Epithelial cell of proximal tubule (primary cell): ENCODE measurements around the gene CARD11. TPM values are rescaled to one million over a fixed set of nuclear protein-coding genes. Genes with fewer than 3 reads are reported as not detected.

Experiments used
- DNase-seq: peaks from one replicate; pipeline ENCODE4 v3.0.0-alpha.2; 2011; ENCODE audit warnings: low read depth
- H3K4me3 ChIP-seq: 2 replicates; pipeline ENCODE4 v1.5.1; 2011; ENCODE audit warnings: low read depth, mild to moderate bottlenecking, low read length
- CTCF ChIP-seq: conservative IDR thresholded peaks from 2 replicates; pipeline ENCODE4 v1.5.1; 2012; ENCODE audit warnings: low read depth, mild to moderate bottlenecking, low read length
- total RNA-seq: library from RNA; depleted of rRNA; stranded (reverse); fragments of >200 nt; gene quantifications from 2 replicates; pipeline ENCODE4 v1.2.3, GENCODE V29; 2015

Gene CARD11
- total RNA-seq, 1 donor from 2014 or later: 18.7 TPM

GRCh38 chr7:3074459-3074821 is 30.8 kb upstream of the CARD11 start:
- H3K4me3 ChIP-seq: no peak overlapping the region
- TF ChIP-seq CTCF: no peak
- DNase-seq: no peak

- no peak overlapping the region for H3K4me3 ChIP-seq
- TF ChIP-seq CTCF: no peak
- DNase-seq: no peak
Measured at GRCh38 chr7:3073763-3074458, 30.2 kb upstream of the CARD11 start.

- no peak for DNase-seq
- H3K4me3 ChIP-seq: no peak overlapping the region
- TF ChIP-seq CTCF: no peak
Measured at GRCh38 chr7:3070908-3071307, 27.2 kb upstream of the CARD11 start.

GRCh38 chr7:3069771-3070449 is 26.2 kb upstream of the CARD11 start:
- DNase-seq: no peak
- no peak overlapping the region for H3K4me3 ChIP-seq
- TF ChIP-seq CTCF: no peak

GRCh38 chr7:3068530-3068929 is 24.9 kb upstream of the CARD11 start:
- DNase-seq: no peak
- H3K4me3 ChIP-seq: no peak overlapping the region
- no peak for TF ChIP-seq CTCF

GRCh38 chr7:3067606-3068380 is 24.1 kb upstream of the CARD11 start:
- TF ChIP-seq CTCF: no peak
- no peak for DNase-seq
- no peak overlapping the region for H3K4me3 ChIP-seq

GRCh38 chr7:3067193-3067592 is 23.5 kb upstream of the CARD11 start:
- no peak for DNase-seq
- no peak overlapping the region for H3K4me3 ChIP-seq
- TF ChIP-seq CTCF: no peak
